GM08714 (cell line): Measurements from ENCODE around the gene CYP3A4.
"Not testable (repeated sequence)": the region's sequence is repeated elsewhere in the genome, so short reads cannot be mapped to it uniquely, and the experiment has no call there.

Experiments
- H3K4me3 ChIP-seq: fragments of 200-500 bp; sonication (Bioruptor generic); 2 replicates; pipeline ENCODE4 v1.5.1; 2014; ENCODE audit warnings: mild to moderate bottlenecking, low read length, inconsistent platforms
- ZNF274 ChIP-seq: IDR thresholded peaks from 2 replicates; pipeline ENCODE4 v1.6.1; 2012; ENCODE audit warnings: mild to moderate bottlenecking, low read depth, low read length

Gene CYP3A4

DNA sequence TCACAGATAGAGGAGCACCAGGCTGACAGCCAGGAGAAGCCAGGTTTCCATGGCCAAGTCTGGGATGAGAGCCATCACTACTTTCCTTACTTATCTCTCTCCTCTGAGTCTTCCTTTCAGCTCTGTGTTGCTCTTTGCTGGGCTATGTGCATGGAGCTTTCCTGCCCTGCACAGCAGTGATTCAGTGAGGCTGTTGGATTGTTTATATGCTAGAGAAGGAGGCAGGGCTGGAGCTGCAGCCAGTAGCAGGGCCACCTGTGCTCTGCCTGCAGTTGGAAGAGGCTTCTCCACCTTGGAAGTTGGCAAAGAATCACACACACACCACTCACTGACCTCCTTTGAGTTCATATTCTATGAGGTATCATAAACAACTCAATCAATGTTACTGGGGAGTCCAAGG is at the start of gene CYP3A4:
Gene CYP3A4 (minus strand): TSS at position 178 of the 400 bp plus-strand sequence. CDS start 103 bp downstream, at position 75.
- no peak within 1 kb of the TSS for H3K4me3 ChIP-seq
- no peak for TF ChIP-seq ZNF274

- no peak overlapping the region for H3K4me3 ChIP-seq
- no peak for TF ChIP-seq ZNF274
Measured at GRCh38 chr7:99833289-99833877, 49.4 kb upstream of the CYP3A4 start.

DNA sequence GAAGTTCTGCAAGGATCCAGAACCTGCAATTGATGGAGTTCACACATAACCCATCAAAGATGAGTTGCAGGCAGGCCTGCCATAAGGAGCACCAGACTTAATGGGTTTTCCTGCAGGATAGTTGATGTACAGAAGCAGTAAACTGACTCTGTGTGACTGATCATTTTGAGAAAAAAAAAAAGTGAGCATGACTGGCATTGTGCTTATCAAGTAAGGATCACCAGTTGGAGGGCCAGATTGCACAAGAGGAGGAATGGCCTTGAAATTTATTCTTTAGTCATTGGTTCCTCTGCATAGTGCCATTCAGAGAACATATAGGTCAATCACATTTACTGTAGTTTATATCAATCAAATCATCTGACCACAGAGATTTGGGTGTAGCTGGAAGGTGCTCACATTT is 47.6 kb upstream of the CYP3A4 start:
- no peak overlapping the region for H3K4me3 ChIP-seq
- no peak for TF ChIP-seq ZNF274

- H3K4me3 ChIP-seq, result no peak overlapping the region; the same call in 1 of the 2 replicates
- no peak for TF ChIP-seq ZNF274
Measured at GRCh38 chr7:99829524-99830160, 45.7 kb upstream of the CYP3A4 start.

GRCh38 chr7:99828811-99829210 is 44.8 kb upstream of the CYP3A4 start:
- no peak for TF ChIP-seq ZNF274
- H3K4me3 ChIP-seq, result no peak overlapping the region

DNA sequence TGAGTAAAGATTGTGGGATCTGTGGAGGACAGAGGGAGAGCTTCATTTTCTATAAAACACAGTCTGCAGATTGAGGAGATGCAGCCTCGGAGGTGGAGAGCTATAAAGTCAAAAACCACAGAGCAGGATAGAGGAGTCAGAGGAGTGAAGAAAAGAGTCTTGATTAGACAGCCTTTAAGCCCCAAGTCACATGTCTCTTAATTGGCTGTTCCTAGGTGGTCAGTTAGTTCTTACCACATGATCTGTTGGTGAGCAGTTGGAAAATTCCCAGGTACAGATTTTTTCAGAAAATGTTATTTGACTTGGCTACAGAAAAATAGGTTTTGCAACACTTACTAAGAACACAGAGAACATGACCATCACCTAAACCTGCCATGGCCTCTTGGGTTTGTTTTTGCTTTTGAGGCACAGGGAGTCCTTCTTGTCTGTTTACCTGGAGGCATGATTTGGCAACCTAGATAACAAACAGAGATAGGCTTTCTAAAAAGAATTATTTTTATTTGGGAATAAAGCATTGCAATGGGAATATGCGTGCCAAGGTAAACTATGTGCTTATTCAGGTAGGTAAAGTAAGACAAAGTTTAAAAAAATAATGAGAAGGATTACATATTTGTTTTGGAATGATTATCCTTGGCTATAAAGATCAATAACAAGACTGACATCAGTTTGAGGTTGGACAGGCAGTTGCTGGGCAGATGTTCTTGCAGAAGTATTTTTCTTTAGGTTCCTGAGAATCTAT is 43.2 kb upstream of the CYP3A4 start:
- no peak for TF ChIP-seq ZNF274
- H3K4me3 ChIP-seq, result no peak overlapping the region

DNA sequence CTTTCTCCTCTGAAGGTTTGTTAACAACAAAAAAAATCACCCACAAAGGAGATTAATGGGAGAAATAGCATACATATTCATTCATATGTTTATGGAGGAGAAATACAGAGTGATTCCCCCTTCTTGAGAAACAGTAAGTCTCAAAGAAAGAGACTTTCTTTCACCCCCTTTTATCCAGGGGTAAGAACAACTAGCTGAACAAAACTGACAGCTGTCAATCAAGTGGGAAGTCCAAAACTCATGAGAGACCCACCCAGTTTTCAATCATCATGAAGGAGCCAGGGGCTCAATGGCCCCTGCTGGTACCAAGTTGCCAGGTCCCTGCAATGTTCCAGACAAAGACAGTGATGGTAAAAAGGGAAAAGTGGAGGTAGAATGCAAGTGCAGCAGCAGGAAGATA is 41.9 kb upstream of the CYP3A4 start:
- no peak for TF ChIP-seq ZNF274

DNA sequence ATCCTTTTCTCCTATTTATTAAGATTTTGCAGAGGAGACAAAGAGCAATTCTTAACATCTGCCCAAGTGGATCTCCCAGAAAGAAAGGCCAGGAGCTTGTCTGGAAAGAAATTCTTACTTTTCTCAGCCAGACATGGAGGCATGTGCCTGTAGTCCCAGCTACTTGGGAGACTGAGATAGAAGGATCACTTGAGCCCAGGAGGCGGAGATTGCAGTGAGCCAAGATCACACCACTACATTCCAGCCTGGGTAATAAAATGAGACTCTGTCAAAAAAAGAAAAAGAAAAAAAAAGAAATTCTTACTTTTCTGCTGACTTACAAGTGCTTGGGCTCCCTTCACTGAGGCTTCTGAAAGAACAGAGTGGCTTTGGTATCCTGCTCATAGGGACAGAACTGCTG is 41.5 kb upstream of the CYP3A4 start:
- no peak overlapping the region for H3K4me3 ChIP-seq
- TF ChIP-seq ZNF274, result no peak

More for the DNA sequence above, 41.9 kb upstream of the CYP3A4 start:
- no peak overlapping the region for H3K4me3 ChIP-seq

DNA sequence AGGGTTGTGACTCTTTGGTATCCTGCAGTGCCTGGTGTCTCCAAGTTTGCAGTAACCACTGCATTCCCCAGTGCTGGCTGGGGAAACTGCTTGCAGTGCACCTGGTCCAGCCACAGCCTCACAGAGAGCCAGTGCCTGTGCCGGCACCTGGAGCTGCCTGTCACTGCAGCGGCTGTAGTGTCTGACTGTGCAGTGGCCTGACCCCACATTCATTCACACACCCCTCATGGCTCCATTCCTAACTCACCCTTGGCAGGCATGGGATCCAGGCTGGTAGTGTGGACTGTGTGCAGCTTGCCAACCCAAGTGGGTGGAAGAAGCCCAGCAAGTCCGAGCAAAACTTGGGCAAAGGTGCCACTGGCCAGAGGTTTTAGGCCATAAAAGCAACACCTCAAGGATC is 40.1 kb upstream of the CYP3A4 start:
- H3K4me3 ChIP-seq, result no peak overlapping the region
- TF ChIP-seq ZNF274, result no peak

DNA sequence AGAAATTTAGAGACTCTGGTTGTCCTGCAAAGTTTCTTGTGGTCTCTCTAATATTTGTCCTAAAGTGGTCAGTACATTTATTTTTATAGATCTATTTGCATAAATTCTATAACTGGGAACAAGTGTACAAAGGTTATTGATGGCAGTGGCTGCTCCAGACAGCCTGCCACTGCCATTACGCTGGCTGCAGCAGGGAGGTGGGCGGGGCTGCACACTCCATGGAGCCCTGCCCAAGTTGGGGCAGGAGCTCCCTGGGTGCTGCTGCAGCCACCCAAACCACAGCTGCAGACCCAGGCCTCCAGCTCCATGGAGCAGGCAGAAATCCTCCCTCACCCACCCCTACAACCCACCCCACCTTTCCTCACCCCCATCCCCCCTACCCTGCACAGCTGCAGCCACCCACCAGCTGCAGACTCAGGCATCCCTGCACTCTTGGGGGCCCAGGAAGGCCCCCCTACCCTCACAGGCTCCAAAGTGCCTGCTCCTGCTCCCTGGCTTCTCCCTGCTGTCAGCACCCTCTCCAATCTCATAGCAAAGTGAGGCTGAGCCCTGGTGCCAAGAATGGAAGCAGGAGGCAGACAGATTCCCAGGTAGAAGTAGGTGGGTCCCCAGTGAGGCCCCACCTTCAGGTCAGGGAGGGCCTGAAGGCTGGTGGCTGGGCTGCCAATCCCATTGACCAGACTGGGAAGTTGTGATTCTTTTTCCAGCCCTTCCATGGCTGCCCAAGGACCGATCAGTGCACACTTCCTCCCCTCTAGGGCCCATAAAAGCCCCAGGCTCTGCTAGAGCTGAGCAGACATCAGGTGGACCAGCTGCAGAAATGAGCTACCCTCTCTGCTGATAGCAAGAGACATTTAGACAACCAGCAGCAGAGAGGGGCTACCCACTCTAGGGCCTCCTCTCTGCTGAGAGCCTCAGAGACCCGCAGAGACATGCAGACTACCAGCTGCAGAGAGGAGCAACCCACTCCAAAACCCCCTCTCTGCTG is 39.0 kb upstream of the CYP3A4 start:
- TF ChIP-seq ZNF274, result no peak

DNA sequence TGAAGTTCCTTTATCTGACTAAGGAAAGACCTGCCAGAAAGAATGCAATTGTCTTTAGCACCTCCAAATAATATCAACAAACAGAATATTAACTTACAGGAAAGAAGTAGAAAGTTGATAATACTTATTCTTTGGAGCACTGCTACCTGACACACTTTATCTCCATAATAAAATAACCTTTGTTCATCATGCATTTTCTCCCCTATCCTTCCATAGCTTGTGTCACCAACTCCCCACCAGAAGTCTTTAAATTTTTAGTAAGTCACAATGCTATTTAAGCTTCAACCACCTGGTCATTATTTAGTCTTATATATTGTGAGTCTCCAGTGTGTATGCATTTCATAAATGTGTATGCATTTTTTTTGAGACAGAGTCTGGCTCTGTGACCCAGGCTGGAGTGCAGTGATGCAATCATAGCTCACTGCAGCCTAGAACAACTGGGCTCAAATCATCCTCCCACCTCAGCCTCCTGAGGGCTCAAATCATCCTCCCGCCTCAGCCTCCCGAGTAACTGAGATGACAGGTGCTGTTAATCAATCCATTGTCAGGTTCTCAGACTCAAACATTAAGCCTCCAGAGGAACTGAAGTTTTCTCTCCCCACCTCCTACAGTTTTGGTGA is 36.5 kb upstream of the CYP3A4 start:
- TF ChIP-seq ZNF274, result no peak
- H3K4me3 ChIP-seq, result no peak overlapping the region

More for the DNA sequence above, 39.0 kb upstream of the CYP3A4 start:
- no peak overlapping the region for H3K4me3 ChIP-seq

DNA sequence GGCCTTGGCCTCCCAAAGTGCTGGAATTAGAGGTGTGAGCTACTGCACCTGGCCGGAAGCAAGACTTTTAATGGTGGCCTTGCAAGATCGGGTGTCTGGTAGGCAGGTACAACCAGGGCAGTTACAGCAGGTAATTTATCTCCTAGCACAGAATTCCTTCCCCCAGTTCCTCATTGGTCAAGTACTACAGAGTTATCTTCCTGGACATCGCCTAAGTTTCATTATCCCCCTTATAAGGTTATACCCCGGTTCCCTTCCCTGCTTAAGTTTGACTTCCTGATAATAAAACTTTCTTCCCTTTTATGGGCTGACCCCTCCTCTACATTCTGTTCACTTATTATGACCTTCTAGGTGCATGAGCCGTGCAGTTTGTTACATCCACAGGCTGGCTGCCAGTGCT is 24.8 kb upstream of the CYP3A4 start:
- no peak overlapping the region for H3K4me3 ChIP-seq
- no peak for TF ChIP-seq ZNF274

GRCh38 chr7:99806839-99807478 is 23.0 kb upstream of the CYP3A4 start:
- no peak overlapping the region for H3K4me3 ChIP-seq
- TF ChIP-seq ZNF274, result no peak

- TF ChIP-seq ZNF274, result no peak
- no peak overlapping the region for H3K4me3 ChIP-seq
Measured at GRCh38 chr7:99805641-99806040, 21.7 kb upstream of the CYP3A4 start.

DNA sequence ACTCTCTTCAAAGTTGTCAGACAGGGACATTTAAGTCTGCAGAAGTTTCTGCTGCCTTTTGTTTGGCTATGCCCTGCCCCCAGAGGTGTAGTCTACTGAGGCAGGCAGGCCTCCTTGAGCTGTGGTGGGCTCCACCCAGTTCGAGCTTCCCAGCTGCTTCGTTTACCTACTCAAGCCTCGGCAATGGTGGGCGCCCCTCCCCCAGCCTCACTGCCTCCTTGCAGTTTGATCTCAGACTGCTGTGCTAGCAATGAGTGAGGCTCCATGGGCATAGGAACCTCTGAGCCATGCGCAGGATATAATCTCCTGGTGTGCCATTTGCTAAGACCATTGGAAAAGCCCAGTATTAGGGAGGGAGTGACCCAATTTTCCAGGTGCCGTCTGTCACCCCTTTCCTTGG is 19.1 kb upstream of the CYP3A4 start:
- H3K4me3 ChIP-seq, result not testable (repeated sequence)

- H3K4me3 ChIP-seq, result not testable (repeated sequence)
Measured at GRCh38 chr7:99801407-99801806, 17.4 kb upstream of the CYP3A4 start.
